ENCODE data around the gene C11orf58.

DNA sequence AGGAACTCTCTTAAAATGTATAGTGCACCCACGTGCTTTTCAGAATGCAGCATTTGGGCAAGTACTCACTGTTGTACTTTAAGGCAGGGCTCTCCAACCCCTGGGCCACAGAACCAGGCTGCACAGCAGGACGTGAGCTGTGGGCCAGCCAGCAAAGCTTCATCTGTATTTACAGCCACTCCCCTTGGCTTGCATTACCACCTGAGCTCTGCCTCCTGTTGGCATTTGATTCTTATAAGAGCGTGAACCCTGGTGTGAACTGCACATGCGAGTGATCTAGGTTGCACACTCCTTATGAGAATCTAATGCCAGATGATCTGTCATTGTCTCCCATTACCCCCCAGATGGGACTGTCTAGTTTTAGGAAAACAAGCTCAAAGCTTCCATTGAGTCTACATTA lies 3.0 kb downstream of the C11orf58 start:
- TF ChIP-seq EP300 (conservative IDR thresholded peaks at IDR 0.05; ENCODE audit: poor library complexity, severe bottlenecking) (no peak), EZH2 (IDR thresholded peaks at IDR 0.05; ENCODE audit: borderline replicate concordance, insufficient read depth, low read length, poor library complexity, severe bottlenecking) (no peak), MXI1 (conservative IDR thresholded peaks at IDR 0.05; ENCODE audit: poor library complexity, severe bottlenecking) (no peak), RAD21 (conservative IDR thresholded peaks at IDR 0.05) (no peak)
- TF ChIP-seq, protein P1, sequence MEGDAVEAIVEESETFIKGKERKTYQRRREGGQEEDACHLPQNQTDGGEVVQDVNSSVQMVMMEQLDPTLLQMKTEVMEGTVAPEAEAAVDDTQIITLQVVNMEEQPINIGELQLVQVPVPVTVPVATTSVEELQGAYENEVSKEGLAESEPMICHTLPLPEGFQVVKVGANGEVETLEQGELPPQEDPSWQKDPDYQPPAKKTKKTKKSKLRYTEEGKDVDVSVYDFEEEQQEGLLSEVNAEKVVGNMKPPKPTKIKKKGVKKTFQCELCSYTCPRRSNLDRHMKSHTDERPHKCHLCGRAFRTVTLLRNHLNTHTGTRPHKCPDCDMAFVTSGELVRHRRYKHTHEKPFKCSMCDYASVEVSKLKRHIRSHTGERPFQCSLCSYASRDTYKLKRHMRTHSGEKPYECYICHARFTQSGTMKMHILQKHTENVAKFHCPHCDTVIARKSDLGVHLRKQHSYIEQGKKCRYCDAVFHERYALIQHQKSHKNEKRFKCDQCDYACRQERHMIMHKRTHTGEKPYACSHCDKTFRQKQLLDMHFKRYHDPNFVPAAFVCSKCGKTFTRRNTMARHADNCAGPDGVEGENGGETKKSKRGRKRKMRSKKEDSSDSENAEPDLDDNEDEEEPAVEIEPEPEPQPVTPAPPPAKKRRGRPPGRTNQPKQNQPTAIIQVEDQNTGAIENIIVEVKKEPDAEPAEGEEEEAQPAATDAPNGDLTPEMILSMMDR (IDR thresholded peaks at IDR 0.05; ENCODE audit: poor library complexity, severe bottlenecking): no peak
- TF ChIP-seq, protein P2, sequence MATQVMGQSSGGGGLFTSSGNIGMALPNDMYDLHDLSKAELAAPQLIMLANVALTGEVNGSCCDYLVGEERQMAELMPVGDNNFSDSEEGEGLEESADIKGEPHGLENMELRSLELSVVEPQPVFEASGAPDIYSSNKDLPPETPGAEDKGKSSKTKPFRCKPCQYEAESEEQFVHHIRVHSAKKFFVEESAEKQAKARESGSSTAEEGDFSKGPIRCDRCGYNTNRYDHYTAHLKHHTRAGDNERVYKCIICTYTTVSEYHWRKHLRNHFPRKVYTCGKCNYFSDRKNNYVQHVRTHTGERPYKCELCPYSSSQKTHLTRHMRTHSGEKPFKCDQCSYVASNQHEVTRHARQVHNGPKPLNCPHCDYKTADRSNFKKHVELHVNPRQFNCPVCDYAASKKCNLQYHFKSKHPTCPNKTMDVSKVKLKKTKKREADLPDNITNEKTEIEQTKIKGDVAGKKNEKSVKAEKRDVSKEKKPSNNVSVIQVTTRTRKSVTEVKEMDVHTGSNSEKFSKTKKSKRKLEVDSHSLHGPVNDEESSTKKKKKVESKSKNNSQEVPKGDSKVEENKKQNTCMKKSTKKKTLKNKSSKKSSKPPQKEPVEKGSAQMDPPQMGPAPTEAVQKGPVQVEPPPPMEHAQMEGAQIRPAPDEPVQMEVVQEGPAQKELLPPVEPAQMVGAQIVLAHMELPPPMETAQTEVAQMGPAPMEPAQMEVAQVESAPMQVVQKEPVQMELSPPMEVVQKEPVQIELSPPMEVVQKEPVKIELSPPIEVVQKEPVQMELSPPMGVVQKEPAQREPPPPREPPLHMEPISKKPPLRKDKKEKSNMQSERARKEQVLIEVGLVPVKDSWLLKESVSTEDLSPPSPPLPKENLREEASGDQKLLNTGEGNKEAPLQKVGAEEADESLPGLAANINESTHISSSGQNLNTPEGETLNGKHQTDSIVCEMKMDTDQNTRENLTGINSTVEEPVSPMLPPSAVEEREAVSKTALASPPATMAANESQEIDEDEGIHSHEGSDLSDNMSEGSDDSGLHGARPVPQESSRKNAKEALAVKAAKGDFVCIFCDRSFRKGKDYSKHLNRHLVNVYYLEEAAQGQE (IDR thresholded peaks at IDR 0.05; ENCODE audit: borderline replicate concordance): no peak
